SW 1271 (cell line): ENCODE measurements around the gene ACBD7.

ENCODE experiments used
- DNase-seq, 2 experiments: peaks; one replicate each; lab custom pipeline; 2025; lab: John Stamatoyannopoulos, UW

ACBD7 gene

DNA sequence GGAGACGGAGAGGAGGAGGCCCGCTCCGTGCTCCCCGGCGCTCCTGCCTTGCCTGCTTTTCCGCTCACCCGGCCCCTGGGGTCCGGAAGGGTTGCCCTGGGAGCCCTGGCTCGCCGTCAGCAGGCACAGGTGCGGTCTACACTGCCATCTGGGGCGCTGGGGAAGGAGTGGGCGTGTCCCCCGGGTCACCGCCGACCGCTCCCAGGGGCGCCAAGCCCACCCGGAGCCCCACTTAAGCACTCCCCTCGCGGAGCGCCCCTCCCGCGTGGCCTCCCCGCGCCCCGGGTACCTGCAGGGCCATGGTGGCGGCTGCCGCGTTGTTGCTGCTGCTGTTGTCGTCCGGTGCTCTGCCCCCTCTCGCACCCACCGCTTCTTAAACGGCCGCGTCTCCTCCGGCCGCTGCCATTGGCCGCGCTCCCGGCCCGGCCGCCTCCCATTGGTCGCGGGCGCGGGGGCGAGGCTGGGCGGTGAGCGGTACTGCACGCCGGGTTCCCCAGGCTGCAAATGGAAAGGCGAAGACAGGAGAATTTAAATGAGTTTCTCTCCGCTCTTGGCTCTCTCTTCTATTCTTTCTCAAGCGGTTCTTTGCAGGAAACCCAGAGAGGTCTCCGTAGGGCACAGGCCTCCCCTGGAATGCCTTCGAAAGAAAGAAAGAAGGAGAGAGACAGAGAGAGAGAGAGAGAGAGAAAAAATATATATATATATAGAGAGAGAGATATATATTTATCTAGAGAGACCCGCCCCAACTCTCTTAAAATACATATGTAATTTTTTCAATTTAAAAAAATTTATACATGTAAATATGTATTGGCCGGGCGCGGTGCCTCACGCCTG lies at the start of gene ACBD7:
TSS of gene ACBD7 (minus strand) at position 349 of the 834 bp plus-strand sequence. CDS start at position 301, 48 bp downstream.
- DNase-seq: peak; percentile 37 to 78

DNA sequence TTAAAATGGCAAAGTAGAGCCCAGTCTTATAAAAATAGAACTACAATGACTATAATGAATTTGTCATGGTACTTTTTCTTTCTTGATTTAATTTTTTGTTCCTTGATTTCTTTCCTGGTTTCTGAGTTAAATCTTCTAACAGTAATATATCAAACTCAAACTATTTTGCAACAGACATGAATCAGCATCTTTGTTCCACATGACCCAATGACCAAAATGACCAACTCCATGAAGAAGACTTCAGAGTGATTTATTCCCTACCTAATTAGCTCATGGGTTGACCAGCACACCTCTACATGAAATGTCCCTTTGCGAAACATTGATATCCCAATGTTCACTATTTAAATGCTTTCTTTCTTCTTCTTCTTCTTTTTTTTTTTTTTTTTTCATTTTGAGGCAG lies 49.1 kb upstream of the ACBD7 start:
- DNase-seq: no peak

DNA sequence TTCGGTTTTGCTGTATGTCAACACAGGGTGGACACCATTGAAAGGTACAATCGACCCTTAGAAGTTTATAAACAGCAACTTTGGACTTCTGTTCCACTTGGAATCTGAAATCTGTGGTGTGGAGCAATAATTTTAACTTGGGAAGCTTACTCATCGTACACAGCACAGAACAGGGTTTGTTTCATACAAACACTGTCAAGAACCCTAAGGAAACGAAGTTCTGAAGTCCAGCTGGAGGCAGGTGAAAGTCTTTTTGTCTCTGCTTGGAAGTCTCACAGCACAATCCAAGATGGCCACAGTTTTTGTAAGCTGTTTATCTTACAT lies 48.4 kb upstream of the ACBD7 start:
- no peak for DNase-seq

DNA sequence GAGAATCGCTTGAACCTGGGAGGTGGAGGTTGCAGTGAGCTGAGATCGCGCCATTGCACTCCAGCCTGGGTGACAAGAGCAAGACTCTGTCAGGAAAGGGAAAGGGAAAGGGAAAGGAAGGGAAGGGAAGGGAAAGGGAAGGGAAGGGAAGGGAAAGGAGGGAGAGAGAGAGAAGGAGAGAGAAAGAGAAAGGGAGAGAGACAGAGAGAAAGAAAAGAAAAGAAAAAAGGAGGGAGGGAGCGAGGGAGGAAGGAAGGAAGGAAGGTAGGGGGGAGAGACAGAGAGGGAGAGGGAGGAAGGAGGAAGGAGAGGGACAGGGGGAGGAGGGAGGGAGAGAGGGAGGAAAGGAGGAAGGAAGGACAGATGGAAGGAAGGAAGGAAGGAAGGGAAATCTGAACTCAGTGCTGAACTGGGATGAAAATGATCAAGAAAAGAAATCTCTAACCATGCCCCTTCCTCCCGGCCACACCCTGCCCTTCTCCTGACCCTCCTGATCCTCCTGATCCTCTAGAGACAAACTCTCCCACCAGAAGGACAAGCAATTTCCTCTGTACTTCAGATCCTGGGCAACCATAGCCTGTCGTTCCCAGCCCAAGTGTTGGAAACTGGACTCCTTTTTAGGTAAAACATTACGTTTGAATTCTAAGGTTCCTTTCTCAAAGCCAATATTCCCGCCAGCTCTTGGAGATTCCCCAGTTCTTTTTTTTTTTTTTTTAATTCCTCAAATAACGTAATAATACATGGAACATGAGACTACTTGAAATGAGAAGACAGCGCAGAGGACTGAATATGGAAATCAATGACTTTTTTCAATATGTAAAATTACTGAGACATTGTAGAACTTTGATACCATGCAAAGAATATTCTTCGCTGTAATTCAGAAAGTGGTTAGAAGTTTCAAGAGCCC lies 47.8 kb upstream of the ACBD7 start:
- no peak for DNase-seq

DNA sequence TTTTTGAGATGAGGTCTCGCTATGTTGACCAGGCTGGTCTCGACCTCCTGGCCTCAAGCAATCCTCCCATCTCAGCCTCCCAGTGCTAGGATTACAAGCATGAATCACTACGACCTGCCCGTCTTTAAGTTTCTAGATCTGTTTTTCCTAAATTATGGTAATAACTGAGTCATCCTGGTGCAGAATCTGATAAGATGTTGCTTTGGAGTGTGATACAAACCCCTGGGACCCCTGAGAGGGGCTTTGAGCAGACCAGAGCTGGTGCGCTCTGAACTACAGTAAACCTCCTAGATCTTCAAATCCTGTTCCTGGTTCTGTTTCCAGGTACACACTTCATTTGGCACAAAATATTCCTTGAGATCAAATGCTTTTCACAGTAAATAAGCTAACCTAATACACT lies 42.8 kb upstream of the ACBD7 start:
- no peak for DNase-seq

DNA sequence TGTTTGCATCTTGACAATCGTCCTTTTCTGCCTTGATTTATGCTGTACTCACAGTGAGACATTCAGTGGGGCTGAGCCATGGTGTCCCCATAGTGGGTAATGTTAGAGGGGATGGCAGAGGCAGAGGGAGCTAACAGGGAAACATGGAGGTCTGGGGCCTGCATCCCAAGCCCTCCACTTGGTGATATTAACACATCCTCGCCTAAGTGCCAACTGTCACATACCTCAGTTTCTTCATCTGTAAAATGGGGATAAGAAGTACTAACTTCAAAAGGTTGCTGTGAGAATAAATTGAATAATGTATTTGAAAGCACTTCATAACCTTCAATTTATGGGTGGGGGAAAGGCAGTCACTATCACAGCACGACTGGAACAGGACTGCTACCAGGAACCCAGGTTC lies 36.3 kb upstream of the ACBD7 start:
- no peak for DNase-seq

GRCh38 chr10:15124190-15124589 lies 35.6 kb upstream of the ACBD7 start:
- no peak for DNase-seq

DNA sequence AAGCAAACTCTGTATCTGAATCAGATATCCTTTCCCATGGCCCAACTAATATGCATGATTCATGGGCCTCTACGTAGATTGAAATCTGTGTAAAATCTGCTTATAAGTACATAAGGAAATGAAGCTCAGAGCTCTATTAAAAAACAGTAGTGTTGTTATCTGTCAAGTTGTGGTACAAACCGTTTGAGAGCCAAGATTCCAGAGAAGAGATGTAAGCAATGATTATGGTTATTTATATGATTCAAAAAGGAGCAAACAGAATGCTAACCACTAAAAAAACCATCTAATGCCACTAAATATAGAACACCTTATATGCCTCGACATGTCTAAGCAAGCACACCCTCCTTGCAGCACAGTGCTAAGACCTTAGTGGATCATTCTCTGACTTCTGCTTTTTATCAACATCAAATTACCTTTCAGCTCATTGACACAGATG lies 35.2 kb upstream of the ACBD7 start:
- no peak for DNase-seq

DNA sequence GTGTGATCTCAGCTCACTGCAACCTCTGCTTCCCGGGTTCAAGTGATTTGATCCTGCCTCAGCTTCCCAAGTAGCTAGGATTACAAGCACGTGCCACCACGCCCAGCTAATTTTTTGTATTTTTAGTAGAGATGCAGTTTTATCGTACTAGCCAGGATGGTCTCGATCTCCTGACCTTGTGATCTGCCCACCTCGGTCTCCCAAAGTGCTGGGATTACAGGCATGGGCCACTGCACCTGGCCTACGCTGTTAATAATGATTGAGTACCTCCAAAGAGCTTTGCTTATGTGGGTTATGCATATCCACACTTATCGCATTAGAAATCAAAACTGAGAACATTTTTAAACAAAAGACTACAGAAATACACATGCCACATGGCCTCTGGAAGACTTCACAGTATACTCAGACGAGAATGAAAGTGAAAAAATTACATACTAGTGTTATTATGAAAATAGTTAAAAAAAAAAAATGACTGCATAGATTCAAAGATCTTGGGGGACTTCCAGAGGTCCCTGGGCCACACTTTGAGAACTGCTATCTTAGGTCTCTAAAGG lies 34.0 kb upstream of the ACBD7 start:
- DNase-seq: no peak

- DNase-seq: no peak
These were observed 33.1 kb upstream of the ACBD7 start for GRCh38 chr10:15121707-15122106.

- no peak for DNase-seq
These were observed 31.9 kb upstream of the ACBD7 start for GRCh38 chr10:15120523-15120922.

- no peak for DNase-seq
These were observed 30.0 kb upstream of the ACBD7 start for GRCh38 chr10:15118615-15119014.

DNA sequence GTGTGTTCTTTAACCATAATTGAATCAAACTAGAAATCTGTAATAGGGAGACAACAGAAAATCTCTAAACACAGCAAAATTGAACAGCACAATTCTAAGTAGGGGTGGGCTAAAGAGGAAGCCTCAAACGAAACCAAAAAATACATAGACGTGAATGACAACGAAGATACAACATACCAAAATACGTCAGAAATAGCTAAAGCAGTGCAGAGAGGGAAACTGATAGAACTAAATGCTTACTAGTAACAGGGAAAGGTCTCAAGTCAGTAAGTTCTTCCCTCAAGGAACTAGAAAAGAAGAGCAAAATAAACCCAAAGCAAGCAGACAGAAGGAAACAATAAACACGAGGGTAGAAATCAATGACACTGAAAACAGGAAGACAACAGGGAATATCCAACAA lies 27.6 kb upstream of the ACBD7 start:
- no peak for DNase-seq

DNA sequence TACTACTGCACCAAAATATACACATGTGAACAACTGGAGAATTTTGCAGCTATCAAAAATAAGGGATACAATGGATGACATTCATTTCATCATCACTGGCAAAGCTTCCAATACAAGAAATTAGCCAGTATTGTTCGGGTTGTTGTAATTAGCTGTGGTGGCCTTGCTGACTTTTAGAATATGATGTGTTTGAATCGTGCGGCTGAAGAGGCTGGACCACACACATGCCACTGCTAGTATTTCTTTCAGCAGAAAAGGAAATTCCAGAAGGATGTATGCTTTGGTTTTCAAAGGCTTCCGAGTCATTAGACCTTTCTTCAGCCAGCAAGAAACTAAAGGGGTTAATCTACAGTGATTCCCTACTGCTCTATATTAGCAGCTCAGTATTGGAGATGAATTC lies 25.2 kb upstream of the ACBD7 start:
- no peak for DNase-seq

GRCh38 chr10:15112657-15113056 lies 24.1 kb upstream of the ACBD7 start:
- no peak for DNase-seq

DNA sequence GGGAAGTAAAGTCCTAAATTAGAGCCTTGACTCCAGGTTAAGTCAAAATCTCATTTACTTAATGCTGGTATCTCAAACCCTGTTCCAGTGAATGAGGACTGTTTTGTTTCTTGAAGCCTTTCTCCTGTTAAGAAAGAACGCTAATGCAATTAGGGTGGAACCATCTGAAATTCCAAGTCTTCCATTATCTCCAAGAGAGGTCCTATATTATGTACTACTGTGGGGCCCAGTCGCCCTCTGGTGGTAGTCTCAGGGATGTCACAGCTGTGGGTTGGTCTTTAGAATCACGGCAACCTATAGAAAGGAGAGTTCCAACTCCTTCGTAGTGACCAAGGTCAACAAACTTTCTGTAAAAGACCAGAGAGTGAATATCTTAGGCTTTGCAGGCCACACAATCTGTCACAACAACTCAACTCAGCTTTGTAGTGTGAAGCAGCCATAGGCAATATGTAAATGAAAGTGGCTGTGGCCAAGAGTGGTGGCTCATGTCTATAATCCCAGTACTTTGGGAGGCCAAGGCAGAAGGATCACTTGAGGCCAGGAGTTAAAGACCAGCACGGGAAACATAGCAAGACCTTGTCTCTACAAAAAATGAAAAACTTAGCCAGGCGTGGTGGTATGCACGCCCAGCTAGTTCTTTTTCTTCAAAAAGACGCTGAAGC lies 17.9 kb upstream of the ACBD7 start:
- DNase-seq: peak; percentile 32 to 51

DNA sequence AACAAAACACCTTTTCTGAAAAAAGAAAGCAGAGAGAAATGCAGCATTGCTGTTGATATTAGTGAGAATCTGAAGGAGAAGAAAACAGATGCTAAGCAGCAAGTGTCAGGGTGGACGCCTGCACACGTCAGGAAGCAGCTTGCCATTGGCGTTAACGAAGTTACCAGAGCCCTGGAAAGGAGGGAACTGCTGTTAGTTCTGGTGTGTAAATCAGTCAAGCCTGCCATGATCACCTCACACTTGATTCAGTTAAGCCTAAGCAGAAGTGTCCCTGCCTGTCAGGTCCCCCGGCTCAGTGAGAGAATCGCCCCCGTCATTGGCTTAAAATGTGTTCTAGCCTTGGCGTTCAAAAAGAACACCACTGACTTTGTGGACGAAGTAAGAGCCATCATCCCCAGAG lies 14.9 kb upstream of the ACBD7 start:
- DNase-seq: no peak

DNA sequence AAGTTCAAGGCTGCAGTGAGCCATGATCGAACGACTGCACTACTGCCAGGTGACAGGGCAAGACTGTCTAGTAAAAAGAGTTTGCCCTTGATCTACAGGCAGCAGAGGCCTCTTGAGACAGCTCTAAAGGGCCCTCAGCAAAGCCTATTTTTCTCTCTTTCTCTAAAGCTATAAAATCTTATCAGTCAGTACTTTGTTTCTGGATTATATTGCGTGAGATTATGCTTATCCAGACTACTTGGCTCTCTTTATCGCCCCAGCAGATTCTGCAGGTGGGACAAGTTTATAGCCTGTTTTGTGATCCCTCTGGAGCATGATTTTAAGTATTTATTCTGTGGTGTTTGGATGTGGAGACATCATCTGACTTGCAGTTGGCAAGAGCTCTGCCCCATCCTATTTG lies 11.3 kb upstream of the ACBD7 start:
- no peak for DNase-seq

GRCh38 chr10:15097011-15097812 lies 8.6 kb upstream of the ACBD7 start, which contains the start of gene RPP38:
Gene RPP38, plus strand, starts transcription at chr10:15097355. Its CDS starts 5,960 bp downstream, at chr10:15103315.
- DNase-seq: peak; percentile 85 to 93

DNA sequence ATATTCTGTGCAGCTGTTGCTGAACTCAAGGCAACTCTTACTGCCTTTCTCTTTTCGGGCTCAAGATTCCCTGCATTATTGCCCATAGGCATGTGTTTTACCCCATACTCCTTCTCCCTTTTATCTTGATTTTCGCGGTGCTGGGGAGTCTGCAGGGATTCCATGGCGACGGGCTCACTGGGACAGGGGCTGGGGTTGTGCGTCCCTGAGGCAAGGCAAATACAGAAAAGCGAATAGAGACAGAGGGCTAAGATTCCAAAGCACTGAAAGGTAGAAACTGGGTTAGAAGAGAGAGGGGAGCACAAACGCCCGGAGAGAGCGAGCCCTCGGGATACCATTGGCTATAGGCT lies 8.1 kb upstream of the ACBD7 start:
- DNase-seq: no peak

DNA sequence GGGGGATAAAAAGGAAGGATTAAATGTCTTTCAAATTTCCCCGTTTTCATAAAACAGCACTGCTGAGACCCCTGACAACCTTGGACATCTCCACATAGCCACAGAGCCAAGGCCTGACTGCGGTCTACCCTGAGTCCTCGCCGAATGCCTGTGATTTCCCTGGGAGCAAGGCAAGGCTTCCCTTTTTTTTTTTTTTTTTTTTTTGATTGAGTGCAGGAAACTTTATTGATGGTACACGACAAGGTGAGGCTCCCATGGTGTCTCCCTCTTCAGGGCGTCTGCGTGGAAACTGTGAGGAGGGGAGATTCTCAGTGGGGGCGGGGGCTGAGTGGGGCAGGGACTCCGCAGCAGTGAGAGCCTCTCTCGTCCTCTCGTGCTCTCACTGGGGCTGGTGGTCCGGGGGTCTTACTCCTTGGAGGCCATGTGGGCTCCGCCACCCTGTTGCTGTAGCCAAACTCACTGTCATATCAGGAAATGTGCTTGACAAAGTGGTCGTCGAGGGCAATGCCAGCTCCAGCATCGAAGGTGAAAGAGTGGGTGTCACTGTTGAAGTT lies 4.4 kb upstream of the ACBD7 start:
- no peak for DNase-seq
